GM21515 (cell line): ENCODE measurements around the gene CYP2A13.
"Not testable (repeated sequence)": the region's sequence is repeated elsewhere in the genome, so short reads cannot be mapped to it uniquely, and the experiment has no call there.

ENCODE experiments used
- ATAC-seq: cut with Tn5 transposase; IDR thresholded peaks from one replicate; pipeline ENCODE4 v1.9.1; 2021; ENCODE audit not compliant: unreplicated experiment

The CYP2A13 gene

DNA sequence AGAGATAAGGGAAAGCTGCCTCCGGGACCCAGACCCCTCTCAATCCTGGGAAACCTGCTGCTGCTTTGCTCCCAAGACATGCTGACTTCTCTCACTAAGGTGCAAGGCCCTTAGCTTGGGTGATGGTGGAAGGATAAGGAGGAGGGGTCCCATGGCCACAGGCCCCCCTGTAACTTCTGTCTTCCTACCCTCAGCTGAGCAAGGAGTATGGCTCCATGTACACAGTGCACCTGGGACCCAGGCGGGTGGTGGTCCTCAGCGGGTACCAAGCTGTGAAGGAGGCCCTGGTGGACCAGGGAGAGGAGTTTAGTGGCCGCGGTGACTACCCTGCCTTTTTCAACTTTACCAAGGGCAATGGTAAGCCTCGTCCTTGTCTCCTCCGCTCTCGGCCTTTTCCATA, 28.0 kb downstream of the CYP2A13 start:
- ATAC-seq = no peak

GRCh38 chr19:41120929-41121911, 33.0 kb downstream of the CYP2A13 start:
- ATAC-seq = not testable (repeated sequence)

DNA sequence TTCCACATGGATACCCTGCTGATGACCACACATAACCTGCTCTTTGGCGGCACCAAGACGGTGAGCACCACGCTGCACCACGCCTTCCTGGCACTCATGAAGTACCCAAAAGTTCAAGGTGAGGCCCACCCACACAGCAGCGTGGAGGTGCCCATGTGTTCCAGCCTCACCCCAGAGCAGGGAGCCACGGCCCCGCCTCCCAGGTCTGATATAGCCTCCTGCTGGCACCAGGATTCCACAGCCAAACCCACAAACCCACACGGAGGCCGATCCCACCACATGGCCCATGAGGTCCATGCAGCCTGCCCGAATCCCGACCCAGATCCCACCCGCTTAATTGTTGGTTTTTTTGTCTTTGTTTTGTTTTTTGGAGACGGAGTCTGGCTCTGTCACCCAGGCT, 34.6 kb downstream of the CYP2A13 start:
- not testable (repeated sequence) for ATAC-seq

DNA sequence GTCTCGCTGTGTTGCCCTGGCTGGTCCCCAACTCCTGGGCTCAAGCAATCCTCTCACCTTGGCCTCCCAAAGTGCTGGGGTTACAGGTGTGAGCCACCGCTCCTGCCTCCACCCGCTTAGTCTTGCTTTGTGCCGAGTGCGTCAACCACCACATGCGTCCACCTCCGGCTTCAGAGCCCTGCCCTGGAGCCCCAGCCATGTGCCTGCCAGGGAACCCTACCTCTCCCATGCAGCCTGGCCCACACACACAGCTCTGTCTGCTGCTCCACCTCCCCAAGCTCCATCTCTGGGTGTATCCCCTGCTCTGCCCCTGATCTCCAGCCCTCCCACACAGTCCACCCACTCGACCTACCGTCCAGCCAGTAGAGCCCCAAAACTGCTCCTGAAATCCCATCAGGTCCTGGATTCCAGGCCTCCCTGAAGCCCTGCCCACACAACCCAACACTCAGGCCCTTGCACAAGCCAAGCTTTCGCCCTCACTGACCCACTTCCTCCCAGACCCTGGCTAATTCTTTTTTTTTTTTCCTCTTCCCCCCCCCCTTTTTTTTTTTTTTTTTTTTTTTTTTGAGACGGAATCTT, 35.6 kb downstream of the CYP2A13 start:
- no peak for ATAC-seq

DNA sequence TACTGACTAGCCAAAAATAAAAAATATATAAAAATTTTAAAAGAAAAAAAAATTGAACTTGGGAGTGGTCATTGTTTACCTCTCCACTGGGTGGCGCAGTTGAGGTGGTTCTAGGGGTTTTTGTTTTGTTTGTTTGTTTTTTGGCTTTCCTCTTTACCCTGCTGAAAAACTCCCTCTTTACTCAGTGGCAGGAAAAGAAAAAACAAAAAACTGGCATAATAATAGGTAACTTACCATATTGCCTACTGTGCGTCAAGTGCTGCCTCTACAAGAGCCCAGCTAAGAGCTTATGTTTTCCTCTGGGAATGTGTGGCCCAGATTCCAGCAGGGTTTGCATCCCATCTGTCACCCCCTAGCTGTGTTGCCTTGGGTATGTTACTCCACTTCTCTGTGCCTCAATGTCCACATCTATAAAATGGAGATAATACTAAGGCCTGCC, 38.5 kb downstream of the CYP2A13 start:
- not testable (repeated sequence) for ATAC-seq

DNA sequence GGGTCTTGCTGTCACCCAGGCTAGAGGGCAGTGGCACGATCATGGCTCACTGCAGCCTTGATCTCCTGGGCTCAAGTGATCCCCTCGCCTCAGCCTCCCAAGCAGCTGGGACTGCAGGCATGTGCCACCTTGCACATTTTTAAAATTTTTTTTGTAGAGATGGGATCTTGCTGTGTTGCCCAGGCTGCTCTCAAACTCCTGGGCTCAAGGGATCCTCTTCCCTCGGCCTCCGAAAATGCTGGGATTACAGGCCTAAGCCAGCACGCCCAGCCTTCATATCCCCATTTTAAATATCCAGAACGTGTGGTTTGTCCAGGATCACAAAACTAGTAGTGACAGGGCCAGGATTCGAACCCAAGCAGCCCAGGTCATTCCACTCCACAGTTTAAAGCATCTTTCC, 39.1 kb downstream of the CYP2A13 start:
- ATAC-seq = not testable (repeated sequence)

GRCh38 chr19:41127801-41128300, 39.6 kb downstream of the CYP2A13 start:
- ATAC-seq = not testable (repeated sequence)

DNA sequence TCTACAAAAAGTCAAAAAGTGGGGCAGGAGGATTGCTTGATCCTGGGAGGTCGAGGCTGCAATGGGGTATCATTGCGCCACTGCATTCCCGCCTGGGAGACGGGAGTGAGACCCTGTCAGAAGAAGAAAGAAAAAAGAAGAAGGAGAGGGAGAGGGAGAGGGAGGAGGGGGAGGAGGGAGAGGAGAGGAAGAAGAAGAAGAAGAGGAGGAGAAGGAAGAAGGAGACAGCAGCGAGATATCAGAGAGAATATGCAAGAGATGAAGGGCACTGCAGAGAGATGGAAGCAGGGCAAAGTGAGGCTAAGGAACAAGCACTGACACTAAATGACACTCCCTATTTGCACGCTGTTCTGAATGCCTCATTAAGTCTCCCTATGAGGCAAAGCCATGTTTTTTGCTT, 40.4 kb downstream of the CYP2A13 start:
- no peak for ATAC-seq

DNA sequence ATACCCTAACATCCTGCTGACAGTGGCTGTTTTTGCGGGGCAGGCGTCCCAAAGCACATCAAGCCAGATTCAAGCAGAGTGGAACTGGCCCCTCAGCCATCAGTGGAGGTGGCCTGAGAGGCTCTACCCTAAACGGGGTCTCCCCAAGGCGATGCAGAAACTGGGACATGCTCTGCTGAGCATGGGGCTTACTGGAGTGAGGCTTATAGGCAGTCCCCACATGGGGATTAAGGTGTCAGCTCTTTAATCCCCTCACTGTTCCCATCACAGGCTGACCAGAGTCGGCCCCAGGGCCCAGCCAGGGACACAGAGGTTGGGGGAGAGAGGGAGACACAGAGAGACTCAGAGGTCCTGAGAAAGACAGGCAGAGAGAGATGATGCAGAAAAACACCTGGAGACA, 42.9 kb downstream of the CYP2A13 start:
- no peak for ATAC-seq

DNA sequence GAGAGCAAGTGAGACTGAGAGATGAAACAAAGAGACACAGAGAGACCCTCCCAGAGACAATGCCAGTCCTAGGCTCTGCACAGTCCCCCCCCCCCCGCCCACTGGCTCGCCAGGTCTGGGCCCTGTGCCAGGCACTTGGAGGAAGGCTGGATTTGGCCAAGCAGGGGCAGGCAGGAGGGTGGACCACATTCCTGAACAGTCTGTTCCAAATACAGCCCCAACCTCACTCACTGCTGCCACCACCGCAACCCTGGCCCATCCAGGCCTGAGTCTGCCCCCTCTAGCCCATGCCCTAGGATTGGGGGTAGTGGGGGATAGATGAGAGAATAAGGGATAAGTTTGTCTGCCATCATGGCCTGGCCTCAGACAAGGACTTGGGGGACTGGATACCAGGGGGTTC, 45.0 kb downstream of the CYP2A13 start:
- ATAC-seq = no peak

DNA sequence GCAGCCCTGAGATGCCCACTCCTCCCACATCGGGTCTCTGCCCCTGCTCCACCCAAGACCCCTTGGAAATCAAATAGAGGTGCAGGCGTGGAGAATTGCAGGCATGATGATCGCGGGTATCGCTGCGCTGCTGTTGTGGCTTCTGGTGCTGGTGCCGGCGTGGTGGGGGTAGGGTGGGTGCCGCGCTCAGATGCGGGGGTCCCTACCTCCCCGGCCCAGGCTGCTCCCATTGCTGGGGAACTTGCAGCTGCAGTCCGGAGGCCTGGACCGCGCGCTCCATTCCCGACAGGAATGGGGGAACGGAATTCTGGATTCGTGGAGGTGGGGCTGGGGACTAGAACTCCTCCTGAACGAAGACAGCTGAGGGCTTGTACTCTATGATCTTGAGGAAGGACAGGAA, 46.4 kb downstream of the CYP2A13 start:
- no peak for ATAC-seq

DNA sequence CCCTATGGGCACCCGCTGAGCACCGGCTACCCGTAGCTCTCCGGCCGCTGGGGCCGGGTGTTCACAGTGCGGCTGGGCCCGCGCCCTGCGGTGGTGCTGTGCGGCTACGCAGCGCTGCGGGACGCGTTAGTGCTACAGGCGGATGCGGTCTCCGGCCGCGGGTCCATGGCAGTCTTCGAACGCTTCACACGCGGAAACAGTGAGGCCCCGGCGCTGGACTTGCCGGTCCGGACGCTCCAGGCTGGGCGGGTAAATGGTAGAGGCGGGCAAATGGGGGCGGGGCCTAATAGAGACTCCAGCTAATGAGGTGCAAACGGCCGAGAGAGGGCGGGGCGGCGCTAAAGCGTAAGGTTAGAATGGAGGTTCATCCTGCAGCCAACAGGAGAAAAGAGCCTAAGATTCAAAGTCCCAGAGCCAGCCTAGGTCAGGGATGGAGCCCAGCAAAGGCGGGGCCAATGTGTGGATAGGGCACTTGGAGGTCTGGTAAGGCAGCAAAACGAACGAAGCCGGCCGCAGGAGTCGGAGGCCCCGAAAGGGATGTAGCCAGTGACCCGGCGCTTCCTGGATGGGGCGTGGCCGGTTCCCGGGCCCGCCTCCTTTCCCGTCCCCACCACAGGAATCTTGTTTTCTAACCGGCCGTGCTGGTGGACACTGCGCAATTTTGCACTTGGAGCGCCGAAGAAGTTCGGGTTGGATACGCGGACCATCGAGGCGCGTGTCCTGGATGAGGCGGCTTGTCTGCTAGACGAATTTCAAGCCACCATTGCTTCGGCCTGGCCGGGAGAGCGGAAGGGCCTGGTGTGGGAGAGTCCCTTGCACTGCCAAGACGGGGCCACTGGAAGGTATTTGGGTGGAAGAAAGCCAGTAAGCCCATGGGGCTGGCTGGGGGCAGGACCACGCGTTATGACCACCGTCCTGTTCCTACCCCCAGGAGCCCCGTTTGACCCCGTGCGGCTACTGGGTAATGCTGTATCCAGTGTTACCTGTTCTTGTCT, 47.4 kb downstream of the CYP2A13 start:
- not testable (repeated sequence) for ATAC-seq

DNA sequence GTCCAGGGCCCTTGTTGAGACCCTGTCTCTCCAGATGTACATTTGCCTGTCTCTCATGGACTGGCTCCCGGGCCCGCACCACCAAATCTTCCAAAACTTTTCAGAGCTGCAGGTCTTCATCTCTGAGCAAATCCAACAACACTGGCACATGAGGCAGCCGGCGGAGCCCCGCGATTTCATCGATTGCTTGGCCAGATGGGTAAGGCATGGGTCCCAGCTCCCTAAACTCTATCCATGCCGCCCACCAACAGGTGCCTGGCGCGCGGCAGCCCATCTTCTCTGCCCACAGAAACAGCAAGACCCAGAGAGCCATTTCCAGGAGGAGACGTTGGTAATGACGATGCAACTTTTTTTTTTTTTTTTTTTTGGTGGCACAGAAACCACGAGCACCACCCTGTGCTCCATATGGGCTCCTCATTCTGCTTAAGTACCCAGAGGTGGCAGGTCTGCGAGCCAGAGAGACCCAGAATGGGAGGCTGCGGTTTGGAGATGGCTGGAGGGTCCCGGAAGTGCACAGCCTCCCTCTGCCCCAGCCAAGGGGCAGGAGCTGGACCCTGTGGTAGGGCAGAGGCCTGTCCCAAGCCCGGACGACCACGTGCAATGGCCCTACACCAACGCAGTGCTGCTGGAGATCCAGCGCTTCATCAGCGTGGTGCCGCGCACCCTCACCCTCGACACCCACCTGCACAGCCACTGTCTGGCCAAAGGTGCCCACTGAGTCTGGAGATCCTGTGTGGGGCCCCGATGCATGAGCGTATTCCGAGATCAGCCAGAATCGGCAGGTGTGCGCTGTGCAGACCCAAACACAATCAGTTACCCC, 48.6 kb downstream of the CYP2A13 start:
- ATAC-seq = no peak

GRCh38 chr19:41144403-41144802, 56.2 kb downstream of the CYP2A13 start:
- no peak for ATAC-seq
